GM18519 (cell line): ENCODE data around the gene SPSB2.

Source experiments
- ATAC-seq: cut with Tn5 transposase; IDR thresholded peaks from one replicate; pipeline ENCODE4 v1.9.1; 2021; ENCODE audit warnings: mild to moderate bottlenecking, moderate library complexity; ENCODE audit not compliant: unreplicated experiment, low FRiP score

SPSB2 gene

GRCh38 chr12:6834254-6834653 lies 38.8 kb downstream of the SPSB2 start:
- ATAC-seq, result no peak

- ATAC-seq, result no peak
These were observed 39.8 kb downstream of the SPSB2 start for GRCh38 chr12:6833189-6833890.

GRCh38 chr12:6832125-6832524 lies 41.0 kb downstream of the SPSB2 start:
- ATAC-seq, result no peak

- no peak for ATAC-seq
These were observed 41.6 kb downstream of the SPSB2 start for GRCh38 chr12:6831450-6831995.

- ATAC-seq, result no peak
These were observed 42.1 kb downstream of the SPSB2 start for GRCh38 chr12:6830999-6831398.

GRCh38 chr12:6830286-6830890 lies 42.7 kb downstream of the SPSB2 start:
- no peak for ATAC-seq

GRCh38 chr12:6829536-6830220 lies 43.4 kb downstream of the SPSB2 start:
- no peak for ATAC-seq

GRCh38 chr12:6828781-6829535 lies 44.1 kb downstream of the SPSB2 start:
- ATAC-seq, result no peak

- ATAC-seq, result no peak
These were observed 44.9 kb downstream of the SPSB2 start, which contains the start of gene P3H3 for GRCh38 chr12:6827982-6828780. P3H3 (plus strand) TSS chr12:6828407; CDS start chr12:6828441, 34 bp downstream.

- ATAC-seq, result no peak
These were observed 45.6 kb downstream of the SPSB2 start for GRCh38 chr12:6827437-6827911.

GRCh38 chr12:6826734-6827436 lies 46.2 kb downstream of the SPSB2 start:
- ATAC-seq, result no peak

- ATAC-seq, result no peak
These were observed 46.9 kb downstream of the SPSB2 start for GRCh38 chr12:6826125-6826733.

- no peak for ATAC-seq
These were observed 47.5 kb downstream of the SPSB2 start for GRCh38 chr12:6825398-6826124.

- ATAC-seq, result no peak
These were observed 48.2 kb downstream of the SPSB2 start for GRCh38 chr12:6824901-6825381.

- no peak for ATAC-seq
These were observed 48.9 kb downstream of the SPSB2 start for GRCh38 chr12:6824085-6824775.

GRCh38 chr12:6823182-6824084 lies 49.7 kb downstream of the SPSB2 start:
- no peak for ATAC-seq
